NCI-H510A (cell line): ENCODE results near the gene FAM83G.
A peak's percentile ranks its signal among the peaks of the same experiment; 100 is the strongest.

Source experiments
- DNase-seq: peaks from one replicate; lab custom pipeline; 2025; lab: John Stamatoyannopoulos, UW

FAM83G gene

DNA sequence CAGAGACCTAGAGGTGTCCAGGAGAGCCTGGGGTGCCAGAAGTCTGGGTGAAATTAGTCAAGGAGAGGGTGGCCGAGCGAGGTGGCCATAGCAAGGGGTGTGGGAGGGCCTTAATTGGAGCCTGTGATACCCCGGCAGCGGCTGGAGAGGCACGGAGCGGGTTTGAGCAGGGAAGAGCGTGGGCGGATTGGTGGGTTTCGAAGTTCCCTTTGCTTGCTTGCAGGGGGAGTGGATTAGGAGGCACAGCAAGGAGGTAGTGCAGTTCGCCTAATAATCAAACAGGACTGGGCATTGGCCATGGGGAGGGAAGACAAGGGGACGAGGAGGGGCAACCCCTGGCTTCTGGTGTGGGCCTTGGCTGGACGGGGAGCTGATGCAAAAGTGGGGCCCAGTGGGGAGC lies 5.4 kb upstream of the FAM83G start:
- DNase-seq, result no peak

DNA sequence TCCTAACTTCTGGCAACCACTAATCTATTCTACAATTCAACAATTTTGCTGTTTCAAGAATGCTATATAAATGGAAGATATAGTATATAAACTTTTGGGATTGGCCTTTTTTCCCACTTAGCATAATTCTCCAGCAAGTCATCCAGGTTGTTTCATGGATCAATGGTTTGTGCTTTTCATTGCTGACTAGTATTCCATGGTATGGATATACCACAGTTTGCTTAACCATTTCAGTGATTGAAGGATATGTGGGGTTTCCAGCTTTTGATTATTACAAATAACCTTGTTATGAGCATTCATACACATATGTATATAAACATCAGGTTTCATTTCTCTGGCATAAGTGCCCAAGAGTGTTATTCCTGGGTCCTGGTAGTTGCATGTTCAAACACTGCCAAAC lies 2.1 kb upstream of the FAM83G start:
- no peak for DNase-seq

DNA sequence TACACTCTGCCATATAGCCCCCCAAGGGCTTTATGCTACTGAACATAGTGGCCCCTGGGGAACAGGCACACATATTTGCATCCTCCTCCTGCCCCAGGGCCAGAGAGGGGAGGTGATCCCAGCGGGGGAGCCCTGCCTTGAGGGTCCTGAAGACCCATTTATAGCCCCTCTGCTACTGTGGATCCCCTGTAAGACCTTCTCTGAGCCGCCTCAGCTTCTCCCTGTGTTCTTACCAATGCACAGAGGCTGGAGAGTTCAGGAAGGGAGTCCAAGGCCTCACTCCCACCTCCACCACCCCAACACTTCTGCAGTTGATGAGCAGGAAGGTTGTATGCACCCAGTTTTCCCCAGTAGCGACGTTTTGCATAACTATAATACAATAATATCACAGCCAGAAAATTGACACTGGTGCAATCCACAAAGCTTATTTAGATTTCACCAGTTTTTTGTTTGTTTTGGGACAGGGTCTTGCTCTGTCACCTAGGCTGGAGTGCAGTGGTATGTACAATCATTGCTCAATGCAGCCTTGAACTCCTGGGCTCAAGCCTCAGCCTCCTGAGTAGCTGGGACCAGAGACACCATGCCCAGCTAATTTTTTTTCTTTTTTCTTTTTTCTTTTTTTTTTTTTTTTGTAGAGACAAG lies 1.3 kb upstream of the FAM83G start:
- no peak for DNase-seq

DNA sequence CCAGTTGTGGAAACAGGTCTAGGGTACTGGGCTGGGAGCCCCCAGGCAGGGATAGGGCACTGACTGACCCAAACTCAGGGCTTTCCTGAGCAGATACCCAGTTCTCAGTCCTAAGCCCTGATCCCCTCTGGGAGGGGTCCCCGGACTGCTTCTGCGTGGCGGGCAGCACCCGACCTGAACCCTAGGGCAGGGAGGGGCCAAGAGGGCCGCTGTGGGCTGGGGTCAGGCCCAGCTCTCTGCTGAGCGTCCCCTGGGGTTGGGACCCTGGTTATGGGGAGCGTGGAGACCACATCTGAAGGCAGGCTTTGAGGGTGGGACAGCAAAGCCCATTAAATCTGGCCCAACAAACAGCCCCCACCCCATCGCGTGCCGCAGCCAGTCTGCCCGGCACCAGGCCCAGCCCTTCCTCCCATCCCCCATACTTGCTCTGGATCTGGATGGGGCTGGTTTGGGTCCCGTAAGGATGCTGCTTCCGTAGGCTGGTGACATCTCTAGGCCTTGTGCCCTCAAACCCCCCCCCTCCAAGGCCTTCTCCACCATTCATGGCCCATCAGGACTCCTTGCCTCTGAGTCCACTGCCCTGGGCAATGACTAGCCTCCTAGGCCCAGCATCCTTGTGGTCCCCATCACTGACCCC lies 691 bp upstream of the FAM83G start:
- DNase-seq, result no peak

DNA sequence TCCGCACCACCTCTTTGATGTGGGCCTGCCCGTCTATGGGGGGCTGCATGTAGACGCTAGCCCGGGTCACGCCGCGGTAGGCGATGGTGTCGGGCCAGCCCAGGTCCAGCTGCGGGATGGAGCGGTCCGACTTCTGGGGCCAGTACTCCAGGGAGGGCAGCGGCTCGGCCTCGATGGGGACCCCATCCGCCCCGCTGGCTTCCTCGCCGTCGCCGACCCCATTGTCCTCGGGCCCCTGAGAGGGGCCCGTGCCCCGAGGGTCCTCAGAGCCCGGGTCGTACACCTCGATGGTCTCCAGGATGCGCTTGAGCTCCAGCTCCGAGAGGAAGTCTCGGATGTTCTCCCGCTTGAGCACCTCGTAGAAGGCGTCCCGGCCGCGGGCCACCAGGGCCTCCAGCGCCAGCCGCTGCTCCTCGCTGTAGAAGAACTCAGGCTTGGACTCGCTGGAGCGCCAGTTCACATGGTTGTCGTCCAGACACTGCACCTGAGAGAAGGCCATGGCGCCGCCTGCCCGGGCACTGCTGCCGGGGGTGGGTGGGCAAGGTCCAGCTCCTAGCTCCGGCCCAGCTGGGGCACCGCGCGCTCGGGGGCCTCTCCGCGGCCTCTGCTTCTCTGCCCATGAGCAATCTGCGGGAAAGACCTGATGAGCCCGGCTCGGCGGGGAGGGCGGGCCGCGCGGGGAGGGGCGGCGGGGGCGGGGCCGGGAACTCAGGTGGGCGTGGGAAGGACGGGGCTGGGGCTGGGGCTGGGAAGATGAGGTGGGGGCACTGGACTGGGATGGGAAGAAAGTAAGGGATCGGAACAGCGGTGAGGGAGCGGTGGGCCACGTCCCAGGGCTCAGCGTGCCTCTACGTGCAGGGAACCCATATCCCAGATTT lies 782 bp downstream of the FAM83G start:
- DNase-seq, result peak; percentile 66

DNA sequence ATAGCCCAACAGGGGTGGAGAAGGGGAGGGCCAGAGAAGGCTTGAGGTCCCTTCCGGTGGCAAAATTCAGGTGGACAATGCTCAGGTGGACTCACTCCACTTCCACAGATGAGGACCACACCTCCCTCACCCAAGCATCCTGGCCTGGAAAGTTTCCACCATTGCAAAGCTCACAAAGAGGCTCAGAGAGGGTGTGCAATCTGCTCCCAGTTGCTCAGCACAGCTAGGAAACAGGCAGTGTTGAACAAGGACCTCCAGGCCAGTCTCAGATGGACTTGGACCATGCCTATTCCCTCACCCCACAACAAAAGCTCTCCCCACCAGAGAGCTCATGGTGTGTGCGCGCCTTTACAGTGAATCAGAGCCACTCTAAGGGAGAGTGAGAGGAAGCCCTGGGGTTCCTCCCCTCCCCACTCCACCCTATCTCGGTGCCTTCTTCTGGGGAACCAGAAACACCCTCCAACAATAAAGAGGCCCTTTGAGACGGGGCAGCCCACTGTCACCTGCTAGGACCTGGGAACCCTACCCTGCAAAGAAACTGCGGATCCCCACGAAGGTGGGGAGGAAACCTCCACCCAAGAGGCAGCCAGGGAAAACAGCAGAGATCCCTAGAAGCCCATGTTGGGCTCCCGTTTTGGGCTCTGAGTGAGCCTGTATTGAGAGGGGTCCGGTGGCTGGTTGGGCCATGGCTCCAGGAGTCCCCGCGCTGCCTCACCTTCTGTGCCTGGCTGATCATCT lies 1.6 kb downstream of the FAM83G start:
- DNase-seq, result no peak

DNA sequence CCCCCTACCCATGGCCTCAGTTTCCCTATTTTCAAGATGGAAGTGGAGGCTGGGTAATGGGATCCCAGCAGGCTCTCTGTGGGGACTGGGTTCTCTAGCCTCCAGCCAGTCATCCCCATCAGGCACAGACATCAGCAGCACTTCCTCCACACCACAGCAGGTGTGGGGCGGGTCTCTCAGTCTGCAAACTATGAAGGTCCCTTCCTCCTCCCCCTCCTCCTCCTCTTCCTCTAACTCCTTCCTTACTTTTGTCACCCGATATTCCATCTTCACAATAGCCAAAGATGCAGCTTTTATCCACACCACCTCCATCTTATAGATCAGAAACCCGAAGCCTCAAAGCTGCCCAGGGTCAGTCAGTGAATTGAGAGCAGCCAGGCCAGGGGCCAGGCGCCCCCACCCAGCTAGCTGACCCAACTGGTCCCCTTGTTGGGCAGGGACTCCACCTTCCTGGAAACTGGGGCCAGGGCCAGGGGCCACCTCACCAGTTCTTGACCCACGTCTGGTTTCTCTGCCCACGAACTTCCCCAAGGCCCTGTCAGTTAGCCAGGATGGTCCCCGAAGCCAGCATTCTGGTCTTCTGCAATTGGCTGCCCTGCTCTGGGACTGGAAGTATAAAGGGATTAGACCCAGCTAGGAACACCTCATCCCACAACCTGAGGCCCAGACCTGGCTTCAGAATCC lies 2.5 kb downstream of the FAM83G start:
- DNase-seq, result no peak

DNA sequence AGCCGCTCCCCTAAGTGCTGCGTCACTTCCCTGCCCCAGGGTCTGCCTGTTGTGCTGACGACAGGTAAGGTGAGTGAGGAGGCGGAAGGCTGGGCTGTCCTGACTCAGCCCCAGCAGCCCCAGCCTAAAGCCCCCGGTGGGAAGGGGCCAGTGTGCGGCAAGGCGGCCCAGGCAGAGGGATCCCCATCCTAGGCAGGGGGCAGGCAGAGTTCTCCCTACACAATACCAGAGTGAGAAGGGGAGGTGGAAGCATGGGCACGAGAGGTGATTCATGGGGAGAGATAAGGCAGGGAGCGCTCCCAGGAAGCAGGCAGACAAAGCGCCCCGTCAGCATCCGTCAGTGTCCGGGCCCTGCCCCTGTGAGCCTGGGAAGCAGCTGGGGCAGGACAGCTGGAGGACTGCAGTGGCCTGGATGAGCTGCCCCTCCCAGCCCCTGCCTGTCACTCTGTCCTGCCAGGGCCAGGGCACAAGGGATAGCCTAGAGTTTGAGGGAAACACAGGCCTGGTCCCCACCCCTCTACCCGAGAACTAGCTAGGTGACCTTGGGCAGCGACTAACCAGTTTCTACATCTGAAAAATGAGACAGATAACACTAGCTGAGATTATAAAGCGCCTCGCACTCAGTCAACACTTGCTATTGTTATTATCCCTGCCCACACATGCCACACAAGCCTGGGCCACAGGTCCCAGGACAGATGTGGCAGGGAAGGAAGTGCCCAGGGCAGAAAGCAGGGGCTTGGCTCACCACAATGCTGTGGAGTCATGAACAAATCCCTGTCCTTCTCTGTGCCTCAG lies 3.8 kb downstream of the FAM83G start:
- no peak for DNase-seq

DNA sequence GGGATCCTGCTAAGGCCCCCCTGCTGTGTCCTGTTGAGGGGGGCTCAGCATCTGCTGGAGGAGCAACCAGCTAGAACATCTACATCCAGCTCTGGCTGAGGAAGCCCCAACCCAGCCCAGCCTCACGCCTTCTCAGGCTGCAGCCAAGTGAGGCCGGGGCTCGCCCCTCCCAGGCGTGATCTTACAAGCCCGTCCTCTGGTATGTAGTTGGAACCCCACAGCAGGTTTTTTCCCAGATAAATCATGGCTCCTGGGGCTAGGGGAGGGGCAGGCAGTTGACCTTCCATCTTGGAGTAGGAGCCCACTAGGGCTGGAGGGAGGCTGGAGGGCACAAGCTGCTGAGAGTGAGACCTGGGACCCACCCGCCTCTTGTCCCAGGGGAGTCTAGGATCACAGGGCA lies 4.7 kb downstream of the FAM83G start:
- no peak for DNase-seq

DNA sequence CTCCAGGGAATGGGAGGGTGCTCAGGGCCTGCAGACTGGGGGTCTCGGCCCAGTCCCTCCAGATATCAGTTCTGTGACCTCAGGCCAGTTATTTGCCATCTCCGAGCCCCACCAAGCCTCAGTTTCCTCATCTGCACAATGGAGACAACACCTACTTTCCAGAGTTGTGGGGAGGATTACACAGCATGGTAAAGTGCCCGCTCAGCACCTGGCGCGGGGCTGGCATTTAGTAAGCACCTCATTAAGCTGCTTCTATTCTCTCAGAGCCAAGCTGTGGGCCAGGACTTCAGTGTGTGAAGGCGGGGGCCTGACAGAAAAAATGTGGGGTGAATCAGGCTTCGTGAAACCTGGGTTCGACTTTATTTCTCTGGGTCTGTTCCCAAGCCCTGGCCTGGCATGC lies 5.2 kb downstream of the FAM83G start:
- DNase-seq, result no peak

DNA sequence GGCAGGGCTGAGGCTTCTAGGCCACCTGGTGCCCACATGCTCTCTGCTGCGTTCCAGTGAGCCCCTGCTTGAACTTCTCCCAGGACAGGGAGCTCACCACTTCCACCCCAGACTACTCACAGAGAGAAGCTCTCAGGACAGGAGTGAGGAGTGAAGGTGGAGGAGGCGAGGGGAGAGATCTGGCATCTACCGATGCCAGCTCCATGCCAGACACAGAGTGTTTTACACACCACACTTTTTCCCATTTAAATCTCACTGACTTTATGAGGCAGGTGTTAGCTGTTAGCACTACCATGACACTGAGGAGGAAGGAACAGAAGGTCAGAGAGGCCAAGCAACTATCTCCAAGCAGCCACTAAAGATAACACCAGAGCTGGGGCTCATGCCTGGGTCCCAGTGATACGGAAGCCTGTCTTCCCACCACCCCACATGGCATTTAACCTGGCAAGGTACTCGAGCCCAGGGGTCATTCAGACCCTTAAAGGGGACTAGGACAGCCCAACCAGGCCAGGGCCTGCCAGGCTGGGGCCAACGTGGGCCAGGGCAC lies 6.8 kb downstream of the FAM83G start:
- no peak for DNase-seq

DNA sequence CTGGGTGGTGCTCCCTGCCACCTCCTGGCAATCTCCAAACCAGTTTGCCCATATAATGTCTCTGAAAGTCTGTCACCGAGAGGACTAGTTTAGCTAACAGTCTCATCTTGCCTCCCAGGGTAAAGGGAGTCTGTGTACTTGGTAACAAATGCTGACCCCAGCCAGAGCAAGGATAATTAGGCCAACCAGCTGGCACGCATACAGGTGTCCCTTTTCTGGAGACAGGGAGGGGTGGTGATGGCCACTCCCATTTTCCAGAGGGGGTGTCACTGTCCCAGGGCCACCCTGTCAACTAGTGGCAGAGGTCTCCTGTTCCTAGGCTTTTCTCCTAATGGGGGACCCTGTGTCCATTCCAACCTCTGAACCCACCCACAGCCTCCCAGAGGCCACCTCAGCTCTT lies 8.1 kb downstream of the FAM83G start:
- DNase-seq, result no peak

DNA sequence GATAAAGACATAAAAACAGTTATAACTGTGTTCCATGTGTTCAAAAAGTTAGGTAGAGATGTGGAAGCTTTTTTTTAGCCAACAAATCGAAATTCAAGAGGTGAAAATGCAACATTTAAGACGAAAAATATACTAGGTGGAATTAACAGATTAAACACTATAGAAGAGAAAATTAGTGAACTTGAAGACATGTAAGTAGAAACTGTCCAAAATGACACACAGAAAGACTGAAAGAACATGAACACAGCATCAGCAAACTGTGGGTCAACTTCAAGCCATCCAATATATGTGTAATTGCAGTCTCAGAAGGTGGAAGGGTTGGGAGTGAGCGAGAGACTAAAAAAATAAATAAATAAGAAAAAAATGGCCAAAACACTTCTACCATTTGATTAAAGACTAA lies 9.3 kb downstream of the FAM83G start:
- DNase-seq, result no peak

DNA sequence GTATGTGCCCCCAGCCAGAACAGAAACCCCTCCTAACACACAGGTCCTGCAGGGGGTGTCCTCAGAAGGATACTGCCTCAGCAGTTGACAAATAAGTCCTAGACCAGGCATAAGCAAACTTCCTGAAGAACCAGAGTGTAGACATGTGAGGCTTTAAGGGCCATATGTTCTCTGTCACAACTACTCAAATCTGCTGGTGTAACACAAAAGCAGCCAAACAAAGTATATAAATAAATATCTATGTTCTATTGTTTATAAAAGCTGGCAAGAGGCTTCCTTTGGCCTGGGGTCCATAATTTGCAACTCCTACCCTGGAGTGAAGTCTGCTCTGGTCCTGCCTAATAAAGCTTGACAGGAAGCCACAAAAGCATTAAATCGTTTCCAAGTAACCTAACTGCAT lies 9.9 kb downstream of the FAM83G start:
- no peak for DNase-seq

DNA sequence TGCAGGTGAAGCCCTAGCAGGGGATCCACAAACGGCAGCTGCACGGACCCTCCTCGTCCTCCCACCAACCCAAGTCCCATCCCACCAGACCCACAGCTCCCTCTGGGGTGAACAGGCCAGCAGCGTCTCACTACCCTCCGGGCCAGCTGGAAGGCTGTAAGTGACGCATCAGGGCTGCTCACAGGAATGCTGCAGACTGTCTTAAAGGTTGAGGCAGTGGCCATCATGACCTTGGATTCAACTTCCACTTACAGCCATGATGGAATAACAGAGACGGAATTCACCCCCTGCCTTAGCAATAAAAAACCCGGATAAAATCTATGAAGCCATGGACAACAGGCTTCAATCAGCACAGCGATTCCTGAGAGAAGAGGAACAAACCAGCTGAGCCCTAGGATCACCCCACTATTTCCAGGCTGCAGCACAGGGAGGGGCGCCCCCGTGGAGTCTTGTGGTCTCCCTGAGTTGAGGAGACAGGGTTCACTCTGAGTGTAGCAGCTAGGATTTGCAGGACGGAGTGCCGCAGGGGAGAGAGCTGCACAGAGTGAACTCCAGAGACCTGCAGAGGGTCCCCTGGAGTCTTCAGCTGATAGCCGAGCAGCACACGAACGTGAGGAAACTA lies 10.5 kb downstream of the FAM83G start:
- DNase-seq, result no peak

DNA sequence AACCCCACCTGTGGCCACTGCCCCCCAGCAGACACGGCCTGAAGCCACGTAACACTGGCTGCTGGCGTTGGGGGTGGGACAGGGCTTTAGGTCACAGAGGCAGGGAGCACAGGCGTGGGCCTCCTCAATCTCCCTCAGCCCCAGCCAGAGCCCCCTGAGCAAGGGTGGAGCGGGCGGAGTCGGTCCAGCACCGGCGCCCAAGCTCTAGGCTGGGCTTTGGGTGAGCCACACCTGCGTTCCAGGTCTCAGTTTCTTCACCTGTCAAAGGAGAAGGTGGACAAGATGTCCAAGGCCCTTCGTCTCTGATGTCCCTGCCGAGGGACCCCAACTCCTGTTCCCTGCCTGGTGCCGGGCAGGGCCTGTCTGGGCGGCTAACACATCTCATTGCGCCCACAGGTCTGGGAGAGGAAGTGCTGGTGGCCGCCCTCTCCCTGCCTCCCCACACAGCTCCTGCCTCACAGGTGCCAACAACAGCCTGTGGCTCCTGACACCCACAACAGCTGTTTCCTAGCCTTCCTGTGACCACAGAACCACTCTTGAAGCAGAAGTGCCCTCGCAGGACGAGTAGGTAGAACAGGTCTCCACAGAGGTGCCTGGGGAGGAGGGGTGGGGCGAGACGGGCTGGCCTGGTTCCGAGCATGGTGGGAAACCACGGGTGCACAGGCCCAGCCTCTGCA lies 12.0 kb downstream of the FAM83G start:
- peak; percentile 85 for DNase-seq

DNA sequence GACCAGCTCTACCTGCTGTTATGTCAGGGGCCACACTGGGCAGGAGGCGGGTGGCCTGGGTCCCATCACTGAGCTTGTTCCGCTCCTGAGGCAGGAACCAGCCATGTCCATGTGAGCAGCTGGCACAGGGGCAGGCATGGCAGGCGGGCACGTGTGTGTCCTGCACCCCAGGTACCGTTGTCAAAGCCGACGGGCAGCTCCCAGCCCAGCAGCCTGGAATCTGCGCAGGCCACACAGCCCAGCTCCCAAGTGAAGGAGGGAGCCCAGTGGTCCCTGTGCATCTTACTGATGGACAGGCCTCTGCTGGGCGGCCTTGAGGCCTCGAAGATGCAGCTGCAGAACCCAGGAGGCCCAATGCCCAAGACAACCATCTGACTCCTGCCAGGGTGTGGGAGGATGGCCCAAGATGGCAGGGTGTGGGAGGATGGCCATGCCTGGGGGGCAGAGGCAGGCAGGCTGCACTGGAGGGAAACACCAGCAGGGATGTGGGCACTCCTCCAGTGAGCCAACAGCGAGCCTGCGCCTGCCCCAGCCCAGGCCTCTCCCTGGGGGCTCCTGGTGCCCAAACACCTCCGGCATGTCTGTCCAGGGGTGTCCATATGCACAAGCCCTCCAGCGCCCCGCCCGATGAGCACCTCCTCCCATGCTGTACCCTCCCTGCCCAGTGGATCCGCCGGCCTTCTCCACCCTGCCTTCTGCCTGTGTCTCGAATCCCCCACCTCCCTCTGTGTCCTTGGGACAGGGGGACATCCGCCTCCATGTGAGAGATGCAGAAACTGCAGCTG lies 12.8 kb downstream of the FAM83G start:
- DNase-seq, result no peak

DNA sequence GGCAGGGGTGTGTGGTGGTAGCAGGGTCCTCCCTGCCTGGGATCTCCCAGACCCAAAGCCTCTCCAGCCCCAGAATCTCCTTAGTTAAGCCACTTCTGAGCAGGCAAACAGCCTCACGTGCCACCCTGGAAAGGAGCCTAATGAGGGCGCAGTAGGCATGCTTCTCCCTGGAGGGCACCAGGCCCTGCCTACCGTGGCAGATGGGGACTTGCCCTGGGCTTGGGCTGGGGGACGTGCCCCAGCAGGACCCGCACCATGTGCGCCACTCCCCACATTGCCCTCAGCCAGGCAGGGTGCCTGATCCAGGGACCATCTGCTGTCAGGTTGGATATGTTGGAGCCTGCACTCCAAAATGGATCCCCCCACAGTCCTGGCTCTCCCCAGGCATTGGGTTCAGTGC lies 14.2 kb downstream of the FAM83G start:
- no peak for DNase-seq
